ENCODE measurements around the gene ITGBL1.

Gene ITGBL1

GRCh38 chr13:101634142-101634541 is 181.7 kb downstream of the ITGBL1 start:
- DNase-seq: no peak

GRCh38 chr13:101639711-101640110 is 187.2 kb downstream of the ITGBL1 start:
- DNase-seq: no peak

GRCh38 chr13:101640788-101641400 is 188.4 kb downstream of the ITGBL1 start:
- peak; percentile 90 for DNase-seq

- DNase-seq: no peak
These were observed 193.4 kb downstream of the ITGBL1 start for GRCh38 chr13:101645871-101646270.

GRCh38 chr13:101647760-101648159 is 195.3 kb downstream of the ITGBL1 start:
- DNase-seq: no peak

- DNase-seq: no peak
These were observed 196.5 kb downstream of the ITGBL1 start for GRCh38 chr13:101648766-101649487.

- DNase-seq: peak; percentile 85
These were observed 197.1 kb downstream of the ITGBL1 start for GRCh38 chr13:101649488-101650126.

GRCh38 chr13:101654883-101655282 is 202.4 kb downstream of the ITGBL1 start:
- DNase-seq: peak; percentile 98

- DNase-seq: peak; percentile 61
These were observed 203.0 kb downstream of the ITGBL1 start for GRCh38 chr13:101655435-101655834.

GRCh38 chr13:101660711-101661110 is 208.2 kb downstream of the ITGBL1 start:
- DNase-seq: no peak

- DNase-seq: no peak
These were observed 209.4 kb downstream of the ITGBL1 start for GRCh38 chr13:101661839-101662238.

- DNase-seq: peak; percentile 41
These were observed 221.1 kb downstream of the ITGBL1 start for GRCh38 chr13:101673360-101674105.

GRCh38 chr13:101681834-101682233 is 229.4 kb downstream of the ITGBL1 start:
- no peak for DNase-seq

GRCh38 chr13:101686003-101686402 is 233.5 kb downstream of the ITGBL1 start:
- DNase-seq: no peak

- no peak for DNase-seq
These were observed 238.4 kb downstream of the ITGBL1 start for GRCh38 chr13:101690871-101691270.

GRCh38 chr13:101691341-101691860 is 238.9 kb downstream of the ITGBL1 start:
- no peak for DNase-seq

- DNase-seq: no peak
These were observed 243.5 kb downstream of the ITGBL1 start for GRCh38 chr13:101695870-101696516.

GRCh38 chr13:101697745-101698144 is 245.3 kb downstream of the ITGBL1 start:
- no peak for DNase-seq

GRCh38 chr13:101698400-101698799 is 245.9 kb downstream of the ITGBL1 start:
- DNase-seq: no peak

GRCh38 chr13:101700598-101700997 is 248.1 kb downstream of the ITGBL1 start:
- DNase-seq: no peak

GRCh38 chr13:101703081-101703480 is 250.6 kb downstream of the ITGBL1 start:
- no peak for DNase-seq

GRCh38 chr13:101703838-101704237 is 251.4 kb downstream of the ITGBL1 start:
- DNase-seq: no peak

GRCh38 chr13:101706651-101707050 is 254.2 kb downstream of the ITGBL1 start:
- peak; percentile 74 for DNase-seq
